HG02973 (cell line): ENCODE measurements around the gene BUB1.
"Not testable (repeated sequence)": the region's sequence is repeated elsewhere in the genome, so short reads cannot be mapped to it uniquely, and the experiment has no call there.

ENCODE experiments used
- ATAC-seq: cut with Tn5 transposase; IDR thresholded peaks from one replicate; pipeline ENCODE4 v1.9.1; 2021; ENCODE audit warnings: moderate library complexity; ENCODE audit not compliant: unreplicated experiment

The BUB1 gene

GRCh38 chr2:110677530-110678456 is at the start of gene BUB1:
Gene BUB1 (minus strand): TSS chr2:110678063. CDS start chr2:110677995, 68 bp downstream.
- ATAC-seq = peak; percentile 79

- ATAC-seq = no peak
Measured at GRCh38 chr2:110726285-110726684, 48.4 kb upstream of the BUB1 start.

GRCh38 chr2:110725859-110726258 is 48.0 kb upstream of the BUB1 start:
- ATAC-seq = no peak

- ATAC-seq = no peak
Measured at GRCh38 chr2:110725370-110725769, 47.5 kb upstream of the BUB1 start.

GRCh38 chr2:110724820-110725219 is 47.0 kb upstream of the BUB1 start:
- no peak for ATAC-seq

GRCh38 chr2:110720547-110720946 is 42.7 kb upstream of the BUB1 start:
- ATAC-seq = no peak

GRCh38 chr2:110718990-110719389 is 41.1 kb upstream of the BUB1 start:
- no peak for ATAC-seq

GRCh38 chr2:110718382-110718781 is 40.5 kb upstream of the BUB1 start:
- no peak for ATAC-seq

GRCh38 chr2:110717734-110718133 is 39.9 kb upstream of the BUB1 start:
- no peak for ATAC-seq

- no peak for ATAC-seq
Measured at GRCh38 chr2:110716959-110717645, 39.2 kb upstream of the BUB1 start.

GRCh38 chr2:110714452-110715224 is 36.8 kb upstream of the BUB1 start:
- ATAC-seq = no peak

- no peak for ATAC-seq
Measured at GRCh38 chr2:110713513-110714362, 35.9 kb upstream of the BUB1 start.

- no peak for ATAC-seq
Measured at GRCh38 chr2:110712737-110713136, 34.9 kb upstream of the BUB1 start.

GRCh38 chr2:110708455-110708854 is 30.6 kb upstream of the BUB1 start:
- ATAC-seq = no peak

GRCh38 chr2:110707386-110707965 is 29.6 kb upstream of the BUB1 start:
- no peak for ATAC-seq

GRCh38 chr2:110702514-110703380 is 24.9 kb upstream of the BUB1 start:
- no peak for ATAC-seq

GRCh38 chr2:110698253-110698652 is 20.4 kb upstream of the BUB1 start:
- not testable (repeated sequence) for ATAC-seq

- ATAC-seq = not testable (repeated sequence)
Measured at GRCh38 chr2:110695146-110695898, 17.5 kb upstream of the BUB1 start.
